Rectal smooth muscle tissue (tissue), 1 donor: ENCODE measurements around the gene SMARCAL1.

ENCODE experiments used
- H3K27ac ChIP-seq: one replicate; pipeline ENCODE4 v1.7.0; 2013; ENCODE audit warnings: low read depth, low read length, inconsistent platforms
- H3K27me3 ChIP-seq: one replicate; pipeline ENCODE4 v1.7.0; 2013; ENCODE audit warnings: low read length; ENCODE audit not compliant: control insufficient read depth, insufficient read depth
- H3K36me3 ChIP-seq: one replicate; pipeline ENCODE4 v1.7.0; 2013; ENCODE audit warnings: low read length; ENCODE audit not compliant: control insufficient read depth, insufficient read depth
- H3K4me1 ChIP-seq: one replicate; pipeline ENCODE4 v1.7.0; 2013; ENCODE audit warnings: low read length; ENCODE audit not compliant: control insufficient read depth, insufficient read depth
- H3K4me3 ChIP-seq: one replicate; pipeline ENCODE4 v1.7.0; 2013; ENCODE audit warnings: low read length
- H3K9ac ChIP-seq: one replicate; pipeline ENCODE4 v1.7.0; 2013; ENCODE audit warnings: low read length

The SMARCAL1 gene

DNA sequence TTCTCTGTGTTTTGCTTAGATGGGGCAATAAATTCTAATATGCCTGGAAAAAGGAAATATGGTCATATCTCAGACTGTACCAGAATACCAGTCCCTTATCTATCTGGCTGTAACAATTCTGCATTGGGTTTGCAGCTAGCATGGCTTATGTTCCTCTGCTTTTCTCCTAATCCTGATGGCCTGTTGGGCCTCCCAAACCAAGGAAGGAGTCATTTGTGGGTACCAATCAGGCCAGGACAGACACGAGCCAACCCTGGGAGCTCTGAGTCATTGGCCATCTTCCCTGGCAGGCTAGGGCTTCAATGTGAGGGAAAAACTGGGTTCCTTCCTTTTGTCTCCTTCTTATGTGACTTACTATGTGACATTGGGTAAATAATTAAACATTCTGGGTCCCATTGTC, 12.0 kb downstream of the SMARCAL1 start:
- no peak overlapping the region for H3K27ac ChIP-seq
- no peak overlapping the region for H3K4me3 ChIP-seq
- H3K4me1 ChIP-seq, result no peaks in the 10 kb centered on the region
- H3K9ac ChIP-seq, result no peak overlapping the region
- no peaks in the 10 kb centered on the region for H3K27me3 ChIP-seq
- H3K36me3 ChIP-seq, result peaks cover 31% of the 10 kb centered on the region

DNA sequence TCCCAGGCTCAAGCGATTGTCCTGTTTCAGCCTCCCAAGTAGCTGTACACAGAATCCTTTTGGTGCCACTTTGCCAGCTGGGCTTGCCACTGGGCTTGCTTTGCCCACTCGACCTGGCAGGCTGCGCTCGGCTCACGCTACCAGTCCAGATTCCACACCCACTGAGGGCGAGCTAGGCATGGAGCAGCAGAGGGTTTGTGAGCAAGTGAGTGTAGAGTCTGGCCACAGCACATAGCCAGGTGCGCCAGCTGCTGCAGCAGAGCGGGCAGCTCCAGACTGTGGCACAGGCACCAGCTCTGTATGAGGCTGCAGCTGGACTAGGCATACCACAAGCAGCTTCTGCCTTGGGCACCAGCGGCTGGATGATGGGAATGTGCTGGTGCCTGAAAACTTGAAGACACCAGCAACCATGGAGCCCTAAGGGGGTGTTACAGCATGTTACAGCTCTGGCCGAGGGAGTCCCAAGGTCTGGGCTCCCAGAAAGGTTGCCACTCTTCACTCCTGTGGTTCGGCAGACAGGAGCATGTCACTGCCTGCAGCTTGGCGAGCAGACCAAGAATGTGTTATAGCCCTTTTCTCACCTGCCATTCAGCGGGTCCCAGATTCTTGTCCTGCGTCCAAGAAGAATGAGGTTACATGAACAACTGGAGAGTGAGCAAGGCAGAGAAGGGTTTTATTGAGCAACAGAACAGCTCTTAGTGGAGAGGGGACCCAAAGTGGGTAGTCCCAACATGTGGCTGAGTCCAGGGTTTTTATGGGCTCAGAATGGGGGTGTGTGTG, 12.9 kb downstream of the SMARCAL1 start:
- Histone ChIP-seq H3K9ac (no peak overlapping the region), H3K27ac (no peak overlapping the region), H3K4me3 (no peak overlapping the region), H3K27me3 (no peaks in the 10 kb centered on the region), H3K4me1 (no peaks in the 10 kb centered on the region), H3K36me3 (peaks cover 30% of the 10 kb centered on the region)

- Histone ChIP-seq H3K9ac (no peak overlapping the region), H3K4me1 (no peaks in the 10 kb centered on the region), H3K27me3 (no peaks in the 10 kb centered on the region), H3K36me3 (peaks cover 30% of the 10 kb centered on the region), H3K4me3 (no peak overlapping the region), H3K27ac (no peak overlapping the region)
Measured at GRCh38 chr2:216426166-216426777, 14.0 kb downstream of the SMARCAL1 start.

DNA sequence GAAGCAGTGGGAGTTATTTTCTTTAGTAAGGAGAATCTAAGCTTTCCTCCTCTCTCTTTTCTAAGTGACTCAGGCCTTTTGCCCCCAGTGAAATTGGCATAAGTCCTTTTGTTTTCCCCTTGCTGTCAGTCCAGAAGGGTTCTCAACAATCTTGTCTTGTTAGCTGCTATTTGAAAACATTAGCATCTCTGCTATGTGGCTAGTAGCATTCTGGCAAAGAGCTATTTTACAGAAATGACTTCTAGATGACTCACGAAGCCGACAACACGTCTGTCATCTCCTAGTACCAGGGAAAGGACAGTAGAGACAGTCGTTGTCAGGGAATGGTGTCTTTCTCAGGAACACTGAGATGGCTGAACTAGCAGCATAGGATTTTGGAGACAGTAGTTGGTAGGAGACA, 14.7 kb downstream of the SMARCAL1 start:
- Histone ChIP-seq H3K27ac (no peak overlapping the region), H3K4me3 (no peak overlapping the region), H3K27me3 (no peaks in the 10 kb centered on the region), H3K9ac (no peak overlapping the region), H3K36me3 (peaks cover 27% of the 10 kb centered on the region), H3K4me1 (no peaks in the 10 kb centered on the region)

DNA sequence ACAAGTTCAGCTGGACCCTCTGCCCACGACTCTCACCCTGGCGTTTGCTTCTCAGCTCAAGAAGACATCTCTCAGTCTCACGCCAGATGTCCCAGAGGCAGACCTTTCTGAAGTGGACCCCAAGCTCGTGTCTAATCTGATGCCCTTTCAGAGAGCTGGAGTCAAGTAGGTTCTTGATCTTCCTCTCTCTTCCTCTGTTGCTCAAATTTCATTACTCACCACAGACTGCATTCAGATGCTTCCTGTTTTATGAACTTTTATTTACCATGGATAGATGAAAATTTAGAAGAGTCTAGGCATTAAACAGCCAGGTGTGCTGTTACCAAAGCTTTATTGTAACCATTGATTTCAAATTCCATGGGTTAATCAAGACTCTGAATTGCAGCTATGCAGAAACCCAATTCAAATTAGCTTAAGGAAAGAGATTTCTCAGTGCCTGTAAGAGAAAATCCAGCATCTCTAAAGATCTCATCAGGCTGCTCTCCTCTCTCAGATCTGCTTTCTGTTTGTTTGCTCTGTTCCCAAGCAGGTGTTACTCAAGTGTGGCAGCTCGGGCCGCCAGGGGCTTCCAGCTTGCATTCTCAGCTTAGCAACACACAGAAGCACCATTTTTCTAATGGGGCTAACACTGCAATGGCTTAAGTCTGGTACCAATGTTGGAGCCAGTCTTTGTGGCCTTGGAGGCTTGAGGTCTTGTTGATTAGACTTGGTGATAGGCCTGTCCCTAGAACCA, 16.5 kb downstream of the SMARCAL1 start:
- Histone ChIP-seq H3K36me3 (peaks cover 23% of the 10 kb centered on the region), H3K4me1 (no peaks in the 10 kb centered on the region), H3K4me3 (no peak overlapping the region), H3K27ac (no peak overlapping the region), H3K9ac (no peak overlapping the region), H3K27me3 (no peaks in the 10 kb centered on the region)

DNA sequence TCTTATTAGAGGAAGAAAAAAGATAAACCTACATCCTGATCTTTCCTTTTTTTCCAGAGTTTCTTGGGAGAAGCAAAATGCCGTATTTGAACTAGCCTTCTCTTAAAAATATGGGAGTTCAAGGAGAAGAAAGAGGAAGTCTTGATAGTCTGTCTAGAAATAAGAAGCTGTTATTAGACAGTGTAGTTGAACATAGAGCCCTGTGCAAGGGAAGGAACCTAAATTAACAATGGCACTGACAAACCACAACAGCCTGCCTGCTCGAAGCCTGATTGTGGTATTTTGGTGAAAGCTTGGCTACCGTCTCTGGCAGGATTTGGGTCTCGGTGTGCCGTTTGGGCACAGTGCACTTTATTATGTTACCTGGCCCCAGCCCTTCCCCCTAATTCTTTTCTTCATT, 17.1 kb downstream of the SMARCAL1 start:
- Histone ChIP-seq H3K4me1 (no peaks in the 10 kb centered on the region), H3K27ac (no peak overlapping the region), H3K4me3 (no peak overlapping the region), H3K9ac (no peak overlapping the region), H3K36me3 (peaks cover 26% of the 10 kb centered on the region), H3K27me3 (no peaks in the 10 kb centered on the region)

DNA sequence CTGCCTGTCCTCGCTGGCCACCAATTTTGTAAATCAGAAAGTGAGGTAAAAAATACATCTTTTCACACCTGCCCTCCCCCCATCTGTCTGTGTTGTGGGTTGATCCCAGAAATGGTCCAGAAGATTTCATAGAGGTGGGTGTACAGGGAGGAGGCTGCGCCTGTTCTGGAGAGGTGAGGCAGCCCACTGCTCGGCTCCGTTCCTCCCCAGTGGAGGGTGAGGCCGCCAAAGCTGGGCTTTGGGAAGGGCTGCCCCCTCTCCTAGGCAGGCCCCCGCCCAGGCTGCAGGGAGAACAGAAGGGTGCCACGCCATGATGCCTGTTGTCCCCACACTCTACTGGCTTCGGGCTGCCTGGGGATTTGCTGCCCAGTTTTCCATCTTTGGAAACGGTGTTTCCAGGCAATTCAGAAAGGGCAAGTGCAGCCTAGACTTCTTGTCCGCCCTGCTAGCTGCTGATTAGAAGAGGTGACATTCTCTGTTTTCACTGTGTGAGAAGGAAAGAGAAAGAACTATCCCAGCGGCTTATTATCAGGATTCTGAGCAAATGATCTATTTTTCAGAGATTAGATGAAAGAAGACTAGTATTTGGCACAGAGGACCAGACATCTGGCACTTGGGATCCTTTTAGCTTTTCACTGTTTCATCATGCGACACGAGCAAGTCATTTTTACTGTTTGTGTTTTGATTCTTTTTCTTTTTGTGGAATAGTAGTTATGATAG, 18.7 kb downstream of the SMARCAL1 start:
- no peaks in the 10 kb centered on the region for H3K27me3 ChIP-seq
- no peak overlapping the region for H3K9ac ChIP-seq
- no peaks in the 10 kb centered on the region for H3K4me1 ChIP-seq
- peaks cover 24% of the 10 kb centered on the region for H3K36me3 ChIP-seq
- H3K27ac ChIP-seq, result no peak overlapping the region
- H3K4me3 ChIP-seq, result no peak overlapping the region

DNA sequence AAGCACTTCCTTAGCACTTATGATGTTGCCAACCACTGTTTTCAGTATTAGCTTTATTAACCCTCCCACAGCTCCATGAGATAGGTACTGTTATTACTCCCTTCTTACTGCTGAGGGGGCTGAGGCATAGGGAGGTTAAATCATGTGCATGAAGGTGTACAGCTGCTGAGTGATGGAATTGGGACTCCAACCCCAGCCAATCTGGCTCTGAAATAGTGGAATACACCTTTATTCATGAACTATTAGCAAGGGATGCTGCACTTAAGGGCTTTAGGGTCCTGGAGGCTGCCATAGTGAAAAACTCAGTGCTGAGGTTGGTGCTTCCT, 19.2 kb downstream of the SMARCAL1 start:
- H3K9ac ChIP-seq, result no peak overlapping the region
- H3K36me3 ChIP-seq, result peaks cover 24% of the 10 kb centered on the region
- H3K27me3 ChIP-seq, result no peaks in the 10 kb centered on the region
- no peak overlapping the region for H3K27ac ChIP-seq
- H3K4me1 ChIP-seq, result no peaks in the 10 kb centered on the region
- H3K4me3 ChIP-seq, result no peak overlapping the region

- H3K27ac ChIP-seq, result no peak overlapping the region
- no peaks in the 10 kb centered on the region for H3K4me1 ChIP-seq
- H3K27me3 ChIP-seq, result no peaks in the 10 kb centered on the region
- no peak overlapping the region for H3K9ac ChIP-seq
- no peak overlapping the region for H3K4me3 ChIP-seq
- peaks cover 22% of the 10 kb centered on the region for H3K36me3 ChIP-seq
Measured at GRCh38 chr2:216436383-216436782, 24.1 kb downstream of the SMARCAL1 start.

- peaks cover 7% of the 10 kb centered on the region for H3K36me3 ChIP-seq
- H3K27me3 ChIP-seq, result no peaks in the 10 kb centered on the region
- no peaks in the 10 kb centered on the region for H3K4me1 ChIP-seq
- no peak overlapping the region for H3K27ac ChIP-seq
- H3K4me3 ChIP-seq, result no peak overlapping the region
- H3K9ac ChIP-seq, result no peak overlapping the region
Measured at GRCh38 chr2:216441308-216442010, 29.2 kb downstream of the SMARCAL1 start.

- Histone ChIP-seq H3K4me3 (no peak overlapping the region), H3K9ac (no peak overlapping the region), H3K4me1 (no peaks in the 10 kb centered on the region), H3K27ac (no peak overlapping the region), H3K27me3 (no peaks in the 10 kb centered on the region), H3K36me3 (peaks cover 10% of the 10 kb centered on the region)
Measured at GRCh38 chr2:216445501-216445900, 33.2 kb downstream of the SMARCAL1 start.

- Histone ChIP-seq H3K4me3 (no peak overlapping the region), H3K9ac (no peak overlapping the region), H3K36me3 (peaks cover 16% of the 10 kb centered on the region), H3K27ac (no peak overlapping the region), H3K4me1 (no peaks in the 10 kb centered on the region), H3K27me3 (no peaks in the 10 kb centered on the region)
Measured at GRCh38 chr2:216446343-216446742, 34.1 kb downstream of the SMARCAL1 start.
